Hepatocyte (in vitro differentiated cells): ENCODE data around the gene BTRC.

Experiments
- CTCF ChIP-seq: fragments of 200-600 bp; sonication (generic); IDR thresholded peaks from 2 replicates; pipeline ENCODE4 v1.5.1; 2016; ENCODE audit warnings: antibody characterized with exemption, mild to moderate bottlenecking; ENCODE audit not compliant: poor library complexity
- EZH2 ChIP-seq: fragments of 200-600 bp; sonication (generic); IDR thresholded peaks from 2 replicates; pipeline ENCODE4 v1.6.1; 2016; ENCODE audit warnings: antibody characterized with exemption, mild to moderate bottlenecking, borderline replicate concordance

DNA sequence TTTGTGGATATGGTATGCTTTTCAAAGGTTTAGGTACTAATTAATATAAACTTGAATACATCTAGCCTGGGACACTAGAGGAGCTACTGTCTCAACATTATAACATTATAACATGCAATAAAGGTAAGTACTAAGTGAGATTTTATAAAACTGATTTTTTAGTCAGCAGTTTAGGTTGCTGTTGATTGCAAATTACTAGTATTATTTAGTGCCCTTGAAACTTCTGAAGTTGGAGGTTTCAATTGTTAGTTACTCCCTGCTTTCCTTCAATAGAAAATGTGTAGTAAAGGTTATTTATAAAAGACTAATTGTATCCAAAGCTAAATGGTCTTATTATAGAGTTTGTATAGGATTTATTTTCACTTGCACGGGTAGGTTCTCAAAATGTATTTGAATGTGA is 138.8 kb downstream of the BTRC start:
- TF ChIP-seq CTCF (no peak), EZH2 (no peak)
